NB4 (cell line): ENCODE results near the gene HSD17B4.
"Not testable (repeated sequence)": the region's sequence is repeated elsewhere in the genome, so short reads cannot be mapped to it uniquely, and the experiment has no call there.

Source experiments
- DNase-seq: peaks from one replicate; pipeline ENCODE4 v3.0.0; 2010; ENCODE audit warnings: low read depth
- H3K4me3 ChIP-seq: one replicate; pipeline ENCODE4 v1.5.1; 2011; ENCODE audit warnings: mild to moderate bottlenecking, low read depth, low read length, moderate library complexity
- CTCF ChIP-seq: IDR thresholded peaks from one replicate; pipeline ENCODE4 v1.5.1; 2012; ENCODE audit warnings: low read depth, low read length
- MAX ChIP-seq: IDR thresholded peaks from 2 replicates; pipeline ENCODE4 v1.6.1; 2011; ENCODE audit warnings: low read depth, low read length
- MYC ChIP-seq: IDR thresholded peaks from 2 replicates; pipeline ENCODE4 v1.6.1; 2011; ENCODE audit warnings: low read depth, low read length
- POLR2A ChIP-seq: IDR thresholded peaks from 2 replicates; pipeline ENCODE4 v1.6.1; 2011; ENCODE audit warnings: mild to moderate bottlenecking; ENCODE audit not compliant: insufficient read length; ENCODE audit errors: extremely low read depth

Gene HSD17B4

GRCh38 chr5:119409235-119409815 lies 43.0 kb upstream of the HSD17B4 start:
- no peak overlapping the region for H3K4me3 ChIP-seq
- no peak for TF ChIP-seq POLR2A
- TF ChIP-seq CTCF = no peak
- no peak for TF ChIP-seq MYC
- TF ChIP-seq MAX = no peak
- peak; percentile 51 for DNase-seq

GRCh38 chr5:119410448-119411159 lies 41.7 kb upstream of the HSD17B4 start:
- no peak for TF ChIP-seq POLR2A
- no peak for TF ChIP-seq MYC
- no peak for TF ChIP-seq MAX
- TF ChIP-seq CTCF = no peak

GRCh38 chr5:119411361-119412278 lies 40.7 kb upstream of the HSD17B4 start:
- TF ChIP-seq POLR2A (no peak), MAX (no peak), MYC (0 out of 2 replicates have a peak, but pooled peaks have one; percentile 14), CTCF (peak; percentile 75)
- DNase-seq = peak; percentile 84
- peak overlapping the region; percentile 56 for H3K4me3 ChIP-seq

More at GRCh38 chr5:119410448-119411159, 41.7 kb upstream of the HSD17B4 start:
- no peak for DNase-seq
- H3K4me3 ChIP-seq = no peak overlapping the region

GRCh38 chr5:119412279-119413227 lies 39.7 kb upstream of the HSD17B4 start:
- TF ChIP-seq MYC = peak; percentile 2; the same call in 1 of the 2 replicates
- TF ChIP-seq POLR2A = no peak
- TF ChIP-seq CTCF = no peak
- DNase-seq = no peak
- no peak overlapping the region for H3K4me3 ChIP-seq

GRCh38 chr5:119414124-119414734 lies 38.1 kb upstream of the HSD17B4 start:
- DNase-seq = peak; percentile 75
- not testable (repeated sequence) for H3K4me3 ChIP-seq
